SHP77 treated with DMSO at 0.1 percent for 48 hours (cell line): Measurements from ENCODE around the gene ZNF574.
"Not testable (repeated sequence)": the region's sequence is repeated elsewhere in the genome, so short reads cannot be mapped to it uniquely, and the experiment has no call there.

ENCODE experiments used
- DNase-seq: peaks from one replicate; lab custom pipeline; 2025; lab: John Stamatoyannopoulos, UW

Gene ZNF574, protein sequence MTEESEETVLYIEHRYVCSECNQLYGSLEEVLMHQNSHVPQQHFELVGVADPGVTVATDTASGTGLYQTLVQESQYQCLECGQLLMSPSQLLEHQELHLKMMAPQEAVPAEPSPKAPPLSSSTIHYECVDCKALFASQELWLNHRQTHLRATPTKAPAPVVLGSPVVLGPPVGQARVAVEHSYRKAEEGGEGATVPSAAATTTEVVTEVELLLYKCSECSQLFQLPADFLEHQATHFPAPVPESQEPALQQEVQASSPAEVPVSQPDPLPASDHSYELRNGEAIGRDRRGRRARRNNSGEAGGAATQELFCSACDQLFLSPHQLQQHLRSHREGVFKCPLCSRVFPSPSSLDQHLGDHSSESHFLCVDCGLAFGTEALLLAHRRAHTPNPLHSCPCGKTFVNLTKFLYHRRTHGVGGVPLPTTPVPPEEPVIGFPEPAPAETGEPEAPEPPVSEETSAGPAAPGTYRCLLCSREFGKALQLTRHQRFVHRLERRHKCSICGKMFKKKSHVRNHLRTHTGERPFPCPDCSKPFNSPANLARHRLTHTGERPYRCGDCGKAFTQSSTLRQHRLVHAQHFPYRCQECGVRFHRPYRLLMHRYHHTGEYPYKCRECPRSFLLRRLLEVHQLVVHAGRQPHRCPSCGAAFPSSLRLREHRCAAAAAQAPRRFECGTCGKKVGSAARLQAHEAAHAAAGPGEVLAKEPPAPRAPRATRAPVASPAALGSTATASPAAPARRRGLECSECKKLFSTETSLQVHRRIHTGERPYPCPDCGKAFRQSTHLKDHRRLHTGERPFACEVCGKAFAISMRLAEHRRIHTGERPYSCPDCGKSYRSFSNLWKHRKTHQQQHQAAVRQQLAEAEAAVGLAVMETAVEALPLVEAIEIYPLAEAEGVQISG

GRCh38 chr19:42075616-42076379, at the start of gene ZNF574:
Gene ZNF574, plus strand, starts transcription at chr19:42076166. Its CDS starts 2,441 bp downstream, at chr19:42078607.
- DNase-seq: peak; percentile 96

GRCh38 chr19:42028304-42029216, 47.4 kb upstream of the ZNF574 start:
- DNase-seq: no peak

DNA sequence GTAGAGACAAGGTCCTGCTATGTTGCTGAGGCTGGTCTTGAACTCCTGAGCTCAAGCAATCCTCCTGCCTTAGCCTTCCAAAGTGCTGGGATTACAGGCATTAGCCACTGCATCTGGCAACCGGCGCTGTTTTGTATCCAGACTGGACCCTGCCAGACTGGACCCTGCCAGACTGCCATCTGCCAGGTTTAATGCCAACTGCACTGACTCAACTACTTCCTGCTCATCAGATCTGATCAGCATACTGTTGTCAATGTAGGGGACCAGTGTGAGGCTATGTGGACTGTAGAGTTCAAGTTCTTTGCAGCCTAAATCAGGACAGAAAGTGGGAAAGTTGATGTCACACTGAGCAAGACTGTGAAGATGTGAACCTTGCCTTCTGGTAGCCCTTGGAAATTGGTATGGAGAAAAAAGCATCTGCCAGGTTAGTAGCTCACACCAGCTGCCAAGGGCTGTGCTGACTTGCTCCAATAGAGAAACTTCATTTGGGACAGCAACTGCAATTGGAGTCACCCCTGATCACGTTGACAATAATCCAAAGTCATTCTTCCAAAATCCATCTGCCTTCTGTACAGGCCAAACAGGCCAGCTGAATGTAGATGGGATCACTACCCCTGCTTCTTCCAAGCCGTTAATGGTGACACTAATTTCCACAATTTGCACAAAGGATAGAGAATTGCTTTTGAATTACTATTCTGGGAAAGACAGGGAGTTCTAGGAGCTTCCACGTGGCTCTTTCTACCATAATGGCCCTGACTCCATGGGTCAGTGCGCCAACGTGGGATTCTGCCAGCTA, 45.1 kb upstream of the ZNF574 start:
- no peak for DNase-seq

DNA sequence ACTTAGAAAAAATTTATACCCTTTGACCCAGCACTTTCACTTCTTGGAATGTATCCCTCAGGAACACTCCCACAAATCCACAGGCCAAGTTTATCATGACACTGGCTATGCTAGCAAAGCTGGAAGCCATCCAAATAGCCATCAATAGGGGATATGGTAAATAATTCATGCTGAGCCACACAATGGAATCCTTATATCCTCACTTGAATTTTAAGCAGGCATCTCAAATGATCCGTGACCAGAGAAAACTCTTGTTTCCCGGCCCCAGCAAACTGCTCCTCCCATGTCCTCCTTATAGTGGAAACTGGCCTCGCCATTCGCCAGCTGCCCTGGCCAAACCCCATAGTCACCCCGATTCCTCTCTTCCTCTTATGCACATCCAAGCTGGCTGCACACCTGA, 43.5 kb upstream of the ZNF574 start:
- peak; percentile 64 for DNase-seq

- no peak for DNase-seq
Observed at GRCh38 chr19:42033413-42033812, 42.6 kb upstream of the ZNF574 start.

DNA sequence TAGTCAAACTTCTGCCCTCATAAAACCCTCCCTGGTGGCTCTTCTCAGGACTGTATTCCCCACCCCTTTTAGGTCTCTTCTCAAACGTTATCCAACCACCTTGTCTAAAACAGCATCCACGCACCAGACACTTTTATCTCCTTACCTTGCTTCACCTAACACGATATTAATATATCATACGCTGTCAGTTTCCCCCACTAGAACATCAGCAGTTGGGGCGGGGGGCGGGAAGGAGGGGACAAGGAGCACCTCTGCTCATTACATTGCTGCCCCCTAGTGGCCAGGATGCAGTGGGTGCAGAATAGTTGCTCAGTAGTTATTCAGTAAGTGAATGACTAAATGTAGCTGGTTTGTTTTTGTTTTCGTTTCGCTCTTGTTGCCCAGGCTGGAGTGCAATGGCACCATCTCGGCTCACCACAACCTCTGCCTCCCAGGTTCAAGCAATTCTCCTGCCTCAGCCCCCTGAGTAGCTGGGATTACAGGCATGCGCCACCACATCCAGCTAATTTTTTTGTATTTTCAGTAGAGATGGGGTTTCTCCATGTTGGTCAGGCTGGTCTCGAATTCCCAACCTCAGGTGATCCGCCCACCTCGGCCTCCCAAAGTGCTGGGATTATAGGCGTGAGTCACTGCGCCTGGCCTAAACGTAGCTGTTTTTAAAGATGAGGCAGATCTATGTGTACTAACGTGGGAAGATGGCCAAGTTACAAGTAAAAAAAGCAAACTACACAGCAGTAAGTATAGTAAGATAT, 41.1 kb upstream of the ZNF574 start:
- peak; percentile 28 for DNase-seq

DNA sequence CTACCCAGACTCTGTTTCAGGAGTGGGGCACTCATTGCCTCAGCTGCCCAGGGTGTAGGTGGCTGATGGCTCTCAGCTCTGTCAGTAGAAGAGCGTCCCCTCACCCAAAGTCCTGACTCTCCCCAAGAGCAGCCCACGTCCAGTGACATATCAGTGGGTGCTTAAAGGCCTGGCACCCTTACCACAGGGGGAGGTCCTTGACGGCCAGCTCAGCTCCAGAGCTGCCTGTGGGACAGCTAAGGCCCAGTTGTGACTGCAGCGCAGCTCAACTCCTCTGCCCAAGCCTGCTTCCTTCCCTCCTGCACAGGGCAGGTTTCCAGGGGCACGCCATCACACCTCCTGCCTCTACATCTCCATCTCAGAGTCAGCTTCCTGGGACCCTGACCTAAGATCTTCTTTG, 38.3 kb upstream of the ZNF574 start:
- DNase-seq: no peak

GRCh38 chr19:42038666-42039065, 37.3 kb upstream of the ZNF574 start:
- DNase-seq: peak; percentile 35

DNA sequence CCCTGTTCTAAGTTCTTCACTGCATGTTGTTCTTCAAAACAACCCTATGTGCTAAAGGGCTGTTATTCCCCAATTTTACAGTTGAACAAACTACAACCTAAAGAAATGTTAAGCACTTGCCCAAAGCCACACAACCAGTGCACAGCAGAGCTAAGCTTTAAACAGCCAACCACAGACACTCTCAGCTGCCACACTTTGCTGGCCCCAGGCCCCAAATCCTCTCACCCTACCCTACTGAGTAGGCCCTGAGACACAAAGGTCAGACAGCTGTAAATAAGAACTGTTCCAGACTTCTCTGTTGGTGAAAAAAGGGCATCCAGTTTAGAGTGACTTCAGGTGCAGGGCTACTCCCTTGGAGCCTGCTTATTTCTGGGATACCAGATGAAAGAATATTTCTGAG, 35.9 kb upstream of the ZNF574 start:
- DNase-seq: no peak

GRCh38 chr19:42040491-42040890, 35.5 kb upstream of the ZNF574 start:
- DNase-seq: not testable (repeated sequence)

DNA sequence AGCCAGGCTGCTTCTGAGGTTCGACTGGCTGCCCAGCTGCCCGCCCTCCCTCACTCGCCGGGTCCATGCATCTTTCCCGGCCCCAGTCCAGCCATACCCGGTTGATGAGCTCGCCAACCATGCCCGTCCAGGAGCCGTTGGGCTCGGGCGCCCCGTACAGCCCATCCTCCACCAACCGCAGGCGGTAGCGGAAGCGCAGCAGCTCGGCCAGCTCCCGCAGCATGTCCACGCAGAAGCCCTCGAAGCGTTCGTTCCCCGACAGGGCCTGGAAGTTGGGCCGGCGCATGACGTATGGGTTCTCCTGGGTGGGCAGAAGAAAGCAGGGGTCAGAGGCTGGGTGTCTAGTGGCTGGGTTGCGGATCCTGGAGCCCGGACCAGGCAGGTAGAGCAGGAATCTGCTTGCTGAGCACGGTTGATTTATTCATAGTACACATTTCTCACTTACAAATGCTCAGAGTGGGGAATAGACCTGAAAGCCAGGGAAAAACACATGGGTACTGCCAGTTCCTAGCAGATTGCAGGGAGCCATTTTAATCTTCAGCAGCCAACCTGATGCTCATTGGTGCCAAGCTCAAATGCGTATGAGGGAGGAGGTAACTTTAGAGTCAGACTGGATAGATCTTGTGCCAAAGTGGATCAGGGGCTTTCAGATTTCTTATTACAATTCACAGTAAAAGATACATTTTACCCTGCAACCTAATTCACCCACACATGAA, 33.4 kb upstream of the ZNF574 start:
- DNase-seq: no peak

GRCh38 chr19:42045575-42045974, 30.4 kb upstream of the ZNF574 start:
- no peak for DNase-seq

DNA sequence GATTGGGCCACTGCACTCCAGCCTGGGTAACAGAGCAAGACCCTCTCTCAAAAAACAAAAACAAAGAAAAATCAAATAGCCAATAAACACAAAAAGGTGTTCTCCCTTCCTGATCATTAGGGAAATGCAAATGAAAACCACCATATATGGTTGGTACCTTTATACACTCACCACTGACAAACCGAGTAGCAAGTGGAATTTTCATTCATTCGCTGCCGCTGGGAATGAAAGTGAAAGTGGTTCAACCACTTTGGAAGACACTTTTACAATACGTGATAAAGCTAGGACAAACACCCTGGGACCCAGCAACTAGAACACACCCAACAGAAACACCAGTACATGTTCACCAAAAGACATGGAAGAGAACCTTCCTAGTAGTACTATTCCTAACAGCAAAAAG, 27.0 kb upstream of the ZNF574 start:
- DNase-seq: no peak

DNA sequence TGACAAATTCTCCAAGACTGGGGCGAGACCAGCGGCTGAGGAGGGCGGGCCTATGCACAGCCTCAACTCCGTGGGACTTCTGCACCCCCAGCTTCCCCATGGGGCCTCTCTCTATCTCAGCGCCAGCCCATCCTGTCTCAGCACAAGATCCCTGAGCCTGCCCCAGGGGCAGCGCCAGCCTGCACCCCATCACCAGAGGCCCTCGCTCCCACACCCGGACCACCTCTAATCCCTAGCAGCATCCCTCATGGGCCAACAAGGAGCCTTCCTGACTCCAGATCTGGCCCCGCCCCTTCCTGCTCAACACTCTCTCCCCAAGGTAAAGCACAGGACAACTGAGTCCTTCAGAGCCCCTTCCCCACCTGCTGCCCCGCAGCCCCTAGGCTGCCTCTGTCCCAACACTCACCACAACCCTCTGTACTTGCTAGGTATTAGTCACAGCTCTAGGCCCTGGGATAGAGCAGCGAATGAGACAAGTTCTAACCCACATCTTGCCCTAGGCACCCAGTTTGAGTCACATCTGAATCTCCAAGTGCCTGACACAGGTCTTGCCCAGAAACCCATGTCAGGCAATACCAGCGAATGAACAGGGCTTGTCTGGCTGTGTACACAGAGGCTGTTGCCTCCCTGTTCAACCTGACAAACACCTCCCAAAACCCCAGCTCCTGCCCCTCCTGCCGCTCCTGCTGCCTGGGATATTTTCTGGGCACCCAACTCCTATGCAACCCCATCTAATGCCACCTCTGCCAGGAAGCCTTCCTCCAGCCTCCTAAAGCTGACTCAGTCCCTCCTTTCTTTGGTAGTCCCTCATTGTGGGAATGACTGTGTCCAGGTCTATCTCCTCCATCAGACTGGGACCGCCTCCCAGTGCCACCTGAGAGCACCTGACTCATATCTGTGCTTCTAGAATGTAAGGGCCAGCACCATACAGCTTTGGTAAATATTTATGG, 24.5 kb upstream of the ZNF574 start:
- DNase-seq: no peak

DNA sequence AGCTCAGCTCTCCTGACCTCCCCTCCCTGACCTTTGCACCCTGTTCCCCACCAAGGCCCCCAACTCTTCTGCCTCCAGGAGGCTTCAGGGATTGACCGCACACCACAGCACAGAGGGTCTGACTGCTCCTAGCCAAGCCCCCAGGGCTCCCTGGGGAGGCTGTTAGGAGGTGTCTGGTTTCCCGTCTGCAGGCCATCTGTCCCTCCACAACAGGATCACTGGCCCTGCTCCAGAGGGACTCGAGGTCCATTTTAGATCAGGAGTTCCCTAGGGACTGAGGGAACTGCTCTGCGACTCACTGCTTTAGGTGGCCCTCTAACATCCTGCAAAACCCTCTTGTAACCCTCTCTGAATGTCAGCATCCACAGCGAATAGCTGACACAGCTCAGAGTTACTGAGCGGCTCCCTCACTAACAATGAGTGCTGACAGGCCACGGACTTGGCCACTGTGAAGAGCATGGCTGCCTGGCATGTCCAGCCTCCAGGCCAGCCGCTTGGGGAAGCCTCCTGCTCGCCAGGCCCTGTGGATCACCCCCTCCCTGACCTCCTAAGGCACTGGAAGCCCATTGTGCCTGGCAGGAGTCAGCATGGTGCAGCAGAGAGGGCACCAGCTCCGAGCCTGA, 23.6 kb upstream of the ZNF574 start:
- no peak for DNase-seq

GRCh38 chr19:42053037-42053935, 22.7 kb upstream of the ZNF574 start:
- DNase-seq: no peak
